Measurements from ENCODE around the gene JUND. TPM values are rescaled to one million over a fixed set of nuclear protein-coding genes. Genes with fewer than 3 reads are reported as not detected.

Gene JUND
- total and polyA plus RNA-seq, 2 experiments from 2014 or later, result 40.0 to 181 TPM

- Histone ChIP-seq H3K27me3 (ENCODE audit: insufficient read depth) (no peaks in the 10 kb centered on the region), H3F3A (replicated peaks; ENCODE audit: low read depth) (peaks cover 35% of the 10 kb centered on the region), H2AFZ (0 out of 2 replicates have a peak overlapping the region, but pooled peaks have one; percentile 90), H3K4me2 (peak overlapping the region; percentile 95), H4K20me1 (replicated peaks; ENCODE audit: insufficient read depth) (no peaks in the 10 kb centered on the region), H3K9me2 (ENCODE audit: insufficient read depth) (no peaks in the 10 kb centered on the region), H3K79me2 (replicated peaks; ENCODE audit: insufficient read depth) (no peaks in the 10 kb centered on the region), H3K27ac (ENCODE audit: low read depth) (peak overlapping the region; percentile 80; the same call in 1 of the 2 replicates), H3K4me3 (peak overlapping the region; percentile 72), H3K36me3 (ENCODE audit: insufficient read depth) (no peaks in the 10 kb centered on the region), H3K4me1 (ENCODE audit: insufficient read depth) (peaks cover 21% of the 10 kb centered on the region)
- Mint-ChIP-seq H3K9me3 (no peaks in the 10 kb centered on the region; the same call in 1 of the 3 replicates), H3K27me3 (ENCODE audit: insufficient read depth, low read depth, poor library complexity) (peaks cover 30% of the 10 kb centered on the region), H3K27ac (no peak overlapping the region), H3K4me1 (peaks cover 35% of the 10 kb centered on the region), H3K36me3 (ENCODE audit: low read depth) (no peaks in the 10 kb centered on the region; the same call in 1 of the 3 replicates), H3K4me3 (peak overlapping the region; percentile 80)
- ATAC-seq (peak; percentile 81), DNase-seq (ENCODE audit: low spot score) (peak; percentile 93)
- TF ChIP-seq EZH2 (IDR thresholded peaks at IDR 0.05; ENCODE audit: low read depth, unreplicated experiment), result no peak
- TF ChIP-seq CREB1 (CRISPR knock-in tag; IDR thresholded peaks at IDR 0.05; ENCODE audit: low read depth), result peak; percentile 42; the same call in 1 of the 2 replicates
- peak; percentile 90 for TF ChIP-seq ZNF114 (CRISPR knock-in tag; IDR thresholded peaks at IDR 0.05)
- TF ChIP-seq REST (IDR thresholded peaks at IDR 0.05; ENCODE audit: unreplicated experiment), result peak; percentile 84
- TF ChIP-seq, protein P1, sequence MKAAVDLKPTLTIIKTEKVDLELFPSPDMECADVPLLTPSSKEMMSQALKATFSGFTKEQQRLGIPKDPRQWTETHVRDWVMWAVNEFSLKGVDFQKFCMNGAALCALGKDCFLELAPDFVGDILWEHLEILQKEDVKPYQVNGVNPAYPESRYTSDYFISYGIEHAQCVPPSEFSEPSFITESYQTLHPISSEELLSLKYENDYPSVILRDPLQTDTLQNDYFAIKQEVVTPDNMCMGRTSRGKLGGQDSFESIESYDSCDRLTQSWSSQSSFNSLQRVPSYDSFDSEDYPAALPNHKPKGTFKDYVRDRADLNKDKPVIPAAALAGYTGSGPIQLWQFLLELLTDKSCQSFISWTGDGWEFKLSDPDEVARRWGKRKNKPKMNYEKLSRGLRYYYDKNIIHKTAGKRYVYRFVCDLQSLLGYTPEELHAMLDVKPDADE (IDR thresholded peaks at IDR 0.05), result no peak
- TF ChIP-seq CTCF (conservative IDR thresholded peaks at IDR 0.05; ENCODE audit: low read depth in 2 of 2), result no peak
- TF ChIP-seq EZH2phosphoT487 (IDR thresholded peaks at IDR 0.05; ENCODE audit: unreplicated experiment), result no peak
Observed at GRCh38 chr19:18233224-18233825, 48.1 kb downstream of the JUND start.
